GM12878 (cell line): ENCODE measurements around the gene ELFN2.

ENCODE experiments used
- CTCF ChIP-seq, 3 experiments: IDR thresholded peaks in 2 of 3; conservative IDR thresholded peaks in 1 of 3; 2 replicates each; pipeline ENCODE4 v1.5.1; 2011; ENCODE audit warnings: low read depth in 3 of 3, low read length in 3 of 3, mild to moderate bottlenecking in 3 of 3, control low read depth in 2 of 3, moderate library complexity in 2 of 3, inconsistent platforms in 1 of 3, mixed read lengths in 1 of 3; ENCODE audit not compliant: control insufficient read depth in 2 of 3, insufficient read depth in 1 of 3; ENCODE audit errors: extremely low read depth in 1 of 3
- EZH2 ChIP-seq: IDR thresholded peaks from 2 replicates; pipeline ENCODE4 v1.6.1; 2012; ENCODE audit warnings: low read depth, mild to moderate bottlenecking, control low read depth, inconsistent platforms, low read length, borderline replicate concordance; ENCODE audit not compliant: control insufficient read depth
- POLR2A ChIP-seq: IDR thresholded peaks from 2 replicates; pipeline ENCODE4 v1.6.1; 2011; ENCODE audit warnings: low read depth, mild to moderate bottlenecking, low read length
- POLR2AphosphoS5 ChIP-seq: IDR thresholded peaks from 2 replicates; pipeline ENCODE4 v1.6.1; 2011; ENCODE audit warnings: mild to moderate bottlenecking, low read length, inconsistent platforms
- TAF1 ChIP-seq: IDR thresholded peaks from 2 replicates; pipeline ENCODE4 v1.6.1; 2011; ENCODE audit warnings: mild to moderate bottlenecking, low read depth, low read length, borderline replicate concordance
- TARDBP ChIP-seq: IDR thresholded peaks from 2 replicates; pipeline ENCODE4 v1.6.1; 2016; ENCODE audit warnings: borderline replicate concordance

GRCh38 chr22:37432708-37433054, 5.4 kb upstream of the ELFN2 start:
- no peak for TF ChIP-seq CTCF (IDR thresholded peaks at IDR 0.05 in 2 of 3, conservative IDR thresholded peaks at IDR 0.05 in 1 of 3; ENCODE audit: control insufficient read depth in 2 of 3, extremely low read depth in 1 of 3, insufficient read depth in 1 of 3, low read depth in 3 of 3, low read length in 3 of 3)
- TF ChIP-seq POLR2AphosphoS5: no peak
- no peak for TF ChIP-seq POLR2A
- no peak for TF ChIP-seq TARDBP
- no peak for TF ChIP-seq EZH2
- TF ChIP-seq TAF1: no peak
